22Rv1 (cell line): ENCODE data around the gene CAMK2B.

Experiments used
- CTCF ChIP-seq: fragments of 450-650 bp; IDR thresholded peaks from 2 replicates; pipeline ENCODE4 v1.5.1; 2017; ENCODE audit warnings: mild to moderate bottlenecking
- ZFX ChIP-seq: fragments of 450-650 bp; IDR thresholded peaks from 2 replicates; pipeline ENCODE4 v1.6.1; 2017; ENCODE audit warnings: antibody characterized with exemption, borderline replicate concordance

- no peak for TF ChIP-seq CTCF
- no peak for TF ChIP-seq ZFX
Observed at GRCh38 chr7:44329081-44329480, 3.7 kb upstream of the CAMK2B start.
